ENCODE data around the gene GAL3ST2. TPM values are rescaled to one million over a fixed set of nuclear protein-coding genes. Genes with fewer than 3 reads are reported as not detected.
A peak's percentile ranks its signal among the peaks of the same experiment; 100 is the strongest.
"Not testable (repeated sequence)": the region's sequence is repeated elsewhere in the genome, so short reads cannot be mapped to it uniquely, and the experiment has no call there.

The GAL3ST2 gene
- total RNA-seq, 1 donor from 2014 or later, result 0.84 TPM

DNA sequence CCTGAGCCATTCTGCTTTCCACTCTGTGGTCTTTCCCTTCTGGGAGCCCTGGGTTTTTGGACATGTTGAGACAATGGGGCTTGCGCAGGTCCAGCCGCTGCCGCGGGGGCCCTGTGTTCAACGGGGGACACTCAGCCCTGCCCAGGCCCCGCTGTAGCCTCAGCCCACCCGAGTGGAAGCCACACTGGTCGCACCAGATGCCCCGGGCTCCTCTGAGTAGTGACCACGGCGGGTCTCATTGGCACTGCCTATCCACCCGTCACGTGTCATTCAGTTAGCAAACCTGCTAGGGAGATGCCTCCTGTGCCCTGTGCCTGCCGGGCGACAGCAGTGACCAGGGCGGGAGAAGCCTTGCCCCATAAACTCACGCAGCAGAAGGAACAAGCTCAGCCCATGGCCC lies 23.1 kb upstream of the GAL3ST2 start:
- Mint-ChIP-seq H3K9me3 (ENCODE audit: low read depth) (no peaks in the 10 kb centered on the region), H3K27ac (no peak overlapping the region), H3K4me1 (ENCODE audit: low read depth) (no peaks in the 10 kb centered on the region), H3K36me3 (ENCODE audit: insufficient read depth) (peaks cover 5% of the 10 kb centered on the region), H3K4me3 (ENCODE audit: low read depth) (no peak overlapping the region), H3K27me3 (no peaks in the 10 kb centered on the region)
- TF ChIP-seq, protein P1, sequence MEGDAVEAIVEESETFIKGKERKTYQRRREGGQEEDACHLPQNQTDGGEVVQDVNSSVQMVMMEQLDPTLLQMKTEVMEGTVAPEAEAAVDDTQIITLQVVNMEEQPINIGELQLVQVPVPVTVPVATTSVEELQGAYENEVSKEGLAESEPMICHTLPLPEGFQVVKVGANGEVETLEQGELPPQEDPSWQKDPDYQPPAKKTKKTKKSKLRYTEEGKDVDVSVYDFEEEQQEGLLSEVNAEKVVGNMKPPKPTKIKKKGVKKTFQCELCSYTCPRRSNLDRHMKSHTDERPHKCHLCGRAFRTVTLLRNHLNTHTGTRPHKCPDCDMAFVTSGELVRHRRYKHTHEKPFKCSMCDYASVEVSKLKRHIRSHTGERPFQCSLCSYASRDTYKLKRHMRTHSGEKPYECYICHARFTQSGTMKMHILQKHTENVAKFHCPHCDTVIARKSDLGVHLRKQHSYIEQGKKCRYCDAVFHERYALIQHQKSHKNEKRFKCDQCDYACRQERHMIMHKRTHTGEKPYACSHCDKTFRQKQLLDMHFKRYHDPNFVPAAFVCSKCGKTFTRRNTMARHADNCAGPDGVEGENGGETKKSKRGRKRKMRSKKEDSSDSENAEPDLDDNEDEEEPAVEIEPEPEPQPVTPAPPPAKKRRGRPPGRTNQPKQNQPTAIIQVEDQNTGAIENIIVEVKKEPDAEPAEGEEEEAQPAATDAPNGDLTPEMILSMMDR (IDR thresholded peaks at IDR 0.05; ENCODE audit: unreplicated experiment), result no peak
- no peak for DNase-seq (ENCODE audit: low spot score, unreplicated experiment)

DNA sequence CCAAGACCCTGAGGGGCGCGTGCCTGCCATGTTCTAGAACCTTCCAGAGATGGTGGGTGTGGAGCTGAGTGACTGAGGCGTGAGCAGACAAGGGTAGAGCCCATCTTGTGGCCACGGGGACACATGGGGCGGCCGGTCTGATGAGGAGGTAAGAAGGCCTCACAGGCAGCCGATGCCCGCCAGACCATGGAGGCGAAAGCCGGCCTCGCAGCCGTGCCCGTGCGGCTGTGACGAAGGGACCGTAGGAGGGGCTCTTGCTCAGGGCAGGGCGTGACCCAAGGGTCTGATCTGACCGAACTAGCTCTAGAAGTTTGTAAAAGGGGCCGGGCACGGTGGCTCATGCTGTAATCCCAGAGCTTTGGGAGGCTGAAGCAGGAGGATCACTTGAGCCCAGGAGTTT lies 22.6 kb upstream of the GAL3ST2 start:
- DNase-seq (ENCODE audit: low spot score, unreplicated experiment), result no peak
- TF ChIP-seq, protein P1 (IDR thresholded peaks at IDR 0.05; ENCODE audit: unreplicated experiment), result no peak
- H3K4me3 Mint-ChIP-seq (ENCODE audit: low read depth), result no peak overlapping the region
- H3K27me3 Mint-ChIP-seq, result no peaks in the 10 kb centered on the region
- H3K36me3 Mint-ChIP-seq (ENCODE audit: insufficient read depth), result peaks cover 5% of the 10 kb centered on the region
- H3K4me1 Mint-ChIP-seq (ENCODE audit: low read depth), result no peaks in the 10 kb centered on the region
- no peak overlapping the region for H3K27ac Mint-ChIP-seq
- no peaks in the 10 kb centered on the region for H3K9me3 Mint-ChIP-seq (ENCODE audit: low read depth)

DNA sequence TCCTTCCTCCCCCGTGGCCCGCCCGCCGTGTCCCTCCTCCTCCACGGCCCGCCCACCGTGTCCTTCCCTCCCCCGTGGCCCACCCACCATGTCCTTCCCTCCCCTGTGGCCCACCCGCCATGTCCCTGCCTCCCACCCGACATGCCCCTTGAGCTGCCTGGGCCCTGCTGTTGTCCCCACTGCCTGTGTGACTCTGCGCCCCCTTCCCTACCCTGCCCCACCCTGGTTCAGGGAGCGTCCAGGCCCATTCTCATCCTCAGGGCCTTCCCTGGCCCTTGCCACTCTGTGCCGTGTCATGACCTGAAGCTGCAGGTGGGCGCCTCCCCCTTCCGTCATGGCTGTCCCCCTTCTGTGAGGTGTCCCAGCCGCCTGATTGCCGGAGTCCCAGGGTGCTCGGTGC lies 21.5 kb upstream of the GAL3ST2 start:
- Mint-ChIP-seq H3K9me3 (ENCODE audit: low read depth) (no peaks in the 10 kb centered on the region), H3K36me3 (ENCODE audit: insufficient read depth) (peaks cover 8% of the 10 kb centered on the region), H3K27ac (no peak overlapping the region), H3K27me3 (no peaks in the 10 kb centered on the region), H3K4me1 (ENCODE audit: low read depth) (no peaks in the 10 kb centered on the region), H3K4me3 (ENCODE audit: low read depth) (no peak overlapping the region)
- no peak for DNase-seq (ENCODE audit: low spot score, unreplicated experiment)
- TF ChIP-seq, protein P1 (IDR thresholded peaks at IDR 0.05; ENCODE audit: unreplicated experiment), result no peak

DNA sequence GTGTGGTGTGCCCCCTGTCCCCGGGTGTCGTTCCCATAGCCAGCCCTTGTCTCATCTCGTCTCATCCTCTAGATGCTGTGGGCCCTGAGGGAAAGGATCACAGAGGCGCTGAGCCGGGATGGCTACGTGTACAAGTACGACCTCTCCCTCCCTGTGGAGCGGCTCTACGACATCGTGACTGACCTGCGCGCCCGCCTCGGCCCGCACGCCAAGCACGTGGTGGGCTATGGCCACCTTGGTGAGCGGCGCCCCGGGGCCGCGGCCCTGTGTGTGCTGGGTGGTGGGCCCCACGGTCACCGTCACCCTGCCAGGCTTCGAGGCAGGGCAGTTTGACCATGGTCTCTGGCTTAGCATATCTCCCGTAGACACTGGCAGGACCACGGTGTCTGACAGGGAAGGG lies 20.8 kb upstream of the GAL3ST2 start:
- TF ChIP-seq, protein P1 (IDR thresholded peaks at IDR 0.05; ENCODE audit: unreplicated experiment), result no peak
- peaks cover 10% of the 10 kb centered on the region for H3K36me3 Mint-ChIP-seq (ENCODE audit: insufficient read depth)
- DNase-seq (ENCODE audit: low spot score, unreplicated experiment), result no peak
- H3K27ac Mint-ChIP-seq, result no peak overlapping the region
- H3K4me3 Mint-ChIP-seq (ENCODE audit: low read depth), result no peak overlapping the region
- no peaks in the 10 kb centered on the region for H3K27me3 Mint-ChIP-seq
- H3K9me3 Mint-ChIP-seq (ENCODE audit: low read depth), result peaks cover 2% of the 10 kb centered on the region
- no peaks in the 10 kb centered on the region for H3K4me1 Mint-ChIP-seq (ENCODE audit: low read depth)

DNA sequence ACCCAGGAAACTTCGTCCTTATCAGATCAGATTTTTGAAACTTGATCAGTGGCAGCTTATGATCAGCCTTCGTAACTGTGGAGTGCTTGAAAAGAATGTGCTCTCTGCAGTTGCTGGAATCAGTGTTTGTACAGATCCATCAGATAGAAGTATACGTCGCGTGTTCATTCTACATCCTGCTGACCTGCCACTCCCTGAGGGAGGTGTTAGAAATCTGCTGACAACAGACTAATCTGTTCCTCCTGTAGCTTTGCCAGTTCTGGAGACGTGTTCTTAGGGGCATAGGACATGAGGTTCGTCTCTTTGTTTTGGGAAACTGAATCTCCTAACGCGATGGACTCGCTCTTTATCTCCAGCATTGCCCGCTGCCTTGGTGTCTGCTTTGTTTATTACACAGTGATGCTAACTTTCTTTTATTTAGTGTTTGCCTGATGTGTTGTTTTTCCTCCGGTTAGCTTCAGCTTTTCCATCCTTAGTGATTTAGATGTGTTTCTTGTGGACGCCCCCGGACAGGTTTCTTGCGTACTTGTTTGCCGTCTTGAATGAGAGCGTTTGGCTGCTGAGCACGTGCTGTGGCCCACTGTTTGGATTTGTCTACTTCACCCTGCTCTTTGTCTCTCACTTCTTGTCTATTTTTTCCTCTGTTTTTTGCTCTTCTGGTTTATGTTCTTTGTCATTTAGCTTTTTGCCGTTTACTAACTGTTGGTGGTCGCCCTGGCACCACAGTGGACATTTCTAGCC lies 17.4 kb upstream of the GAL3ST2 start:
- no peak overlapping the region for H3K4me3 Mint-ChIP-seq (ENCODE audit: low read depth)
- no peak for DNase-seq (ENCODE audit: low spot score, unreplicated experiment)
- peaks cover 18% of the 10 kb centered on the region for H3K36me3 Mint-ChIP-seq (ENCODE audit: insufficient read depth)
- peak overlapping the region; percentile 58 for H3K27ac Mint-ChIP-seq
- peaks cover 4% of the 10 kb centered on the region for H3K4me1 Mint-ChIP-seq (ENCODE audit: low read depth)
- TF ChIP-seq, protein P1 (IDR thresholded peaks at IDR 0.05; ENCODE audit: unreplicated experiment), result no peak
- no peaks in the 10 kb centered on the region for H3K27me3 Mint-ChIP-seq
- H3K9me3 Mint-ChIP-seq (ENCODE audit: low read depth), result peaks cover 4% of the 10 kb centered on the region

DNA sequence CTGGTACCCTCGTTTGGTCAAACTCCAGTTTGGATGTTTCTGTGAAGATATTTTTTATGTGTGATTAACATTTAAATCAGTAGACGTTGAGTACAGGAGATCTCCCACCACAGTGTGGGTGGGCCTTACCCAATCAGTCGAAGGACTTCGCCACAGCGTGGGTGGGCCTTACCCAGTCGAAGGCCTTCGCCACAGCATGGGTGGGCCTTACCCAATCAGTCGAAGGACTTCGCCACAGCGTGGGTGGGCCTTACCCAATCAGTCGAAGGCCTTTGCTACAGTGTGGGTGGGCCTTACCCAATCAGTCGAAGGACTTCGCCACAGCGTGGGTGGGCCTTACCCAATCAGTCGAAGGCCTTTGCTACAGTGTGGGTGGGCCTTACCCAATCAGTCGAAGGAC lies 16.7 kb upstream of the GAL3ST2 start:
- DNase-seq (ENCODE audit: low spot score, unreplicated experiment); H3K9me3 Mint-ChIP-seq (ENCODE audit: low read depth); H3K27me3 Mint-ChIP-seq; H3K4me1 Mint-ChIP-seq (ENCODE audit: low read depth); H3K4me3 Mint-ChIP-seq (ENCODE audit: low read depth): not testable (repeated sequence)
- Mint-ChIP-seq H3K27ac (peak overlapping the region; percentile 58), H3K36me3 (ENCODE audit: insufficient read depth) (peaks cover 18% of the 10 kb centered on the region)

Data from progenitor cell of endocrine pancreas (in vitro differentiated cells).